Activated CD8-positive, alpha-beta memory T cell treated with anti-CD3 and anti-CD28 coated beads, Interleukin-2, amount 50 U/mL, for 1 hour (primary cell): Measurements from ENCODE around the gene MBOAT2.
"Not testable (repeated sequence)": the region's sequence is repeated elsewhere in the genome, so short reads cannot be mapped to it uniquely, and the experiment has no call there.

Source experiments
- DNase-seq: peaks from one replicate; pipeline ENCODE4 v3.0.0-alpha.2; 2020; ENCODE audit errors: extremely low read depth

MBOAT2 gene

DNA sequence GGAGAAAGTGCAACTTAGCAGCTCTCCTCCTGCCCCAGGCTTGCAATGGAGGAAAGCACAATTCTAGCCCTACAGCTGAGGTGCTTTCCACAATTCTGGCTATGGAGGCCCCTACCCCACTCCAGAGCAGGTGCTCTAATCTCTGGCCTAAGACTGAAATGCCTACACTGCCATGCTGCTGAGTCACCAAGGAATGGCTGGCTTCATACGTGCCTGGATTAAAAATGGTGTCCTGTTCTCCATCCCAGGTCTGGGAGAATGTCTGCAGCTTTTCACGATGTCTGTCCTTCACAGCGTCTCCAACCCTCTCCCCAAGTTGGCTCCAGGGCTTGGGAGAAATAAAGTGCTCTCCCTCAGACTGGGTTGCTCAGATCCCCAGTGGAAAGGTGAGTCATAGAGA is 48.5 kb downstream of the MBOAT2 start:
- DNase-seq = no peak

DNA sequence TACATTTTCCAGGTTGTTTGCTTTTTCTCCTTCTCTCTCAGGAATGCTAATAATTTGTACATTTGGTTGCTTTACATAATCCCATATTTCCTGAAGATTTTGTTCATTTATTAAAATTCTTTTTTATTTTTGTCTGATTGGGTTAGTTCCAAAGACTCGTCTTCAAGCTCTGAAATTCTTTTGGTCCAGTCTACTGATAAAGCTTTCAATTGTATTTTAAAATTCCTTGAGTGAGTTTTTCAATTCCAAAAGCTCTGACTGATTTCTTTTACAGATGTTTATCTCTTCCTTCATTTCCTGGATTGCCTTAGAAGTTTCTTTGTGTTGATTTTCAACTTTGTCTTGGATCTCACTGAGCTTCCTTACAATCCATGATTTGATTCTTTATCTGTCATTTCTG is 50.0 kb downstream of the MBOAT2 start:
- DNase-seq = no peak

DNA sequence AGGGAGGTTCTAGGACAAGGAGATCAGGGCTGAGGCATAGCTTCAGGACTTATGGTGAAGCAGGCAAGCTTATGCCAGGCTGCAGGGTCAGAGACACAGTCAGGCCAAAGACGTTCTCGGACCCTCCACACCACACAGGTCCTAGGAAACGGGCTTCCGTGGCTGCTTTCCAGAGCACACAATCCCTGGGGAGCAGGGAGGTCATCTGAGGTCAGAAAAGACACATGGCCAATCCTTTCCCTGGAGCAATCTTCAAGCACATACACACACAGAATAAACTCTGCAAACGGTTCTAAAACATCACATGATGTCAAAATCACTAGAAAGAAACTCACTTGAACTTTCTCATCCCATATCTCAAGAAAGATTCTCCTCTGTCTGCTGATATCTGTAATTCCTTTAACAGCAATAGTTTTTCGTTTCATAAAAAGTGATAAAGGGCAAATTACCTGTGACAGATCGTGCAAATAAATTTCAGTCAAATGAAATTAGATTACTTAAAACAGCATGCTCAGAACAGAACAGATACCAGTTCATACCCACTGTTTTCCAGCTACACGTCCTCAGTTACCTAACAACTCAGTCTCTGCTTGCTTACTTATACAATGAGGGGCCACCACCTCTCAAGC is 63.9 kb downstream of the MBOAT2 start:
- no peak for DNase-seq

DNA sequence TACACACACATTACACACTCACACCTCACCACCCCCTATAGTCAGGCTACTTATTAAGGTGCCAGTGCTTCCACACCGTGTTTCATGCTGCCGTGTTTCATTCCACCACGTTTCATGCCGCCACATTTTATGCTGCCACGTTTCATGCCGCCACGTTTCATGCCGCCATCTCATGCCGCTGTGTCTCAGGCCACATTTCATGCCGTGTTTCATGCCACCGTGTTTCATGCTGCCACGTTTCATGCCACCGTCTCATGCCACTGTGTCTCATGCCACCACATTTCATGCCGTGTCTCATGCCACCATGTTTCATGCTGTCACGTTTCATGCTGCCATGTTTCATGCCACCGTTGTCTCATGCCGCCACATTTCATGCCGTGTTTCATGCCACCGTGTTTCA is 65.1 kb downstream of the MBOAT2 start:
- DNase-seq = no peak

DNA sequence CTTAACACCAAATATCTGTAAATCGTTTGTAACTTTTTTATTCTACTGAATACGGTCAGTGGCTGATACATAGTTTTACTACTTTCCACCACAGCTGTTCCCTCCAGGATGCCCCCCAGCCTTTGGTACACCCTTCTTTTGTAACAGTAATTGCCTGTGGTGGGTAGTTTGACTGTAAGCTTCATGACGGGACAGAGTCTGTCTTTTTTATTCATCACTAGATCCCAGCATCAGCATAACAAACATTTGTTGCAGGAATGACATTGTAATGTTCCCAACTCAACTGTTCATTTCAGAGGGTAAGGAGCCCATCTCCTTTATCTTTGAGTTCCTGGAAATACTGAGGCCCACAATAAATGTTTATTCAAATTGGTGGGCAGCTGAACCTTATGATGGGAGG is 67.5 kb downstream of the MBOAT2 start:
- DNase-seq = no peak

DNA sequence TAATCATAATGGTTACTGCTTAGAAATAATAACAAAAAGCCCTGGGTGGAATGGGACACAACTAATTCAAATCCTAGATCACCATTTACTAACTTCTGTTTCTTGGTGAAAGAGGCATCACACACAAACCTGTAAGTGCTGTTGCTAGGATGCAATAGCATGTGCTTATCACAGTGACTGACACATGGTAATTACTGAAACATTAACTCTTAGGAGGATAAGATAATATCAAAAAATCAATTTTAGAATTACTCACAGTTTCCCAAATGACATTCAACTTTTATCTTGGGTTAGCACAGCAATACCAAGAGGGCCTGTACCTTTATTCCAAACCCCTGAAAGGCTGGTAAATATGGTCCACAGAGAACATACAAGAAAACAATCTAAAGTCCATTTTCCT is 69.1 kb downstream of the MBOAT2 start:
- no peak for DNase-seq

DNA sequence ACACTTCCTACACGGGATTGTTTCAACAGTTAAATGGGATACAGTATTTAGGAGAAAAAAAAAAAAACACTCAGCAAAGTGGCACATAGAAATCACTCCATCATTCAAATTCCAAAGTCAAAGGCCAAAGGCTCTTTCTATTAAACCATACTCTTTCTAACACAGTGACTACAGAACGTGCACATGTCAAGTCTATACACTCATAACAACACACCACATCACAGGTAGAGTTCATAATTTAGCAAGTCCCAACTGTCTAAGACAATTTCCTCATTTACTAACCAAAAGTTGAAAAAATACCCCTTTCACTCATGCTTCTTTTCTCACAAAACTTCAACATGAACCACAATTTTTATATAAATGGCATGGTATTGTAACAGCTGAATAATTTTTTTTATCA is 70.8 kb downstream of the MBOAT2 start:
- no peak for DNase-seq

DNA sequence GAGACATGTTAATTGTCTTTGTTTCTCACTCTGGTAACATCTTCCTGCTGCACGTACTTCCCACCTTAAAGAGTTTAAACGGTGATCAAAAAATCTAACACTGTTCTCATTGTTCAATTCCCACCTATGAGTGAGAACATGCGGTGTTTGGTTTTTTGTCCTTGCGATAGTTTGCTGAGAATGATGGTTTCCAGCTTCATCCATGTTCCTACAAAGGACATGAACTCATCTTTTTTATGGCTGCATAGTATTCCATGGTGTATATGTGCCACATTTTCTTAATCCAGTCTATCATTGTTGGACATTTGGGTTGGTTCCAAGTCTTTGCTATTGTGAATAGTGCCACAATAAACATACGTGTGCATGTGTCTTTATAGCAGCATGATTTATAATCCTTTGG is 73.3 kb downstream of the MBOAT2 start:
- DNase-seq = not testable (repeated sequence)

DNA sequence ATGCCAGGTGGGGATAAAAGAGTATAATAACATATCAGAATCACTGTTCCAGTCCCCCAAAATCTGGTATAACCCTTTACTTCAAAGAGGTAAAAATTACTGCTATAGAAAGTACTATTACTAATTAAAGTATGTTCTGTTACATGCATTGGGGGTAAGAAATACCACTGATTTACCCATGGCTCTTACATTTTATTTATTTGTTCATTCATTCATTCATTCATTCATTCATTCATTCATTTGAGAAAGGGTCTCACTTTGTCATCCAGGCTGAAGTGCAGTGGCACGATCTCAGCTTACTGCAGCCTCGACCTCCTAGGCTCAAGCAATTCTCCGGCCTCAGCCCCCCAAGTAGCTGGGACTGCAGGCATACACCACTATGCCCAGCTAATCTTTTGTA is 74.4 kb downstream of the MBOAT2 start:
- no peak for DNase-seq

DNA sequence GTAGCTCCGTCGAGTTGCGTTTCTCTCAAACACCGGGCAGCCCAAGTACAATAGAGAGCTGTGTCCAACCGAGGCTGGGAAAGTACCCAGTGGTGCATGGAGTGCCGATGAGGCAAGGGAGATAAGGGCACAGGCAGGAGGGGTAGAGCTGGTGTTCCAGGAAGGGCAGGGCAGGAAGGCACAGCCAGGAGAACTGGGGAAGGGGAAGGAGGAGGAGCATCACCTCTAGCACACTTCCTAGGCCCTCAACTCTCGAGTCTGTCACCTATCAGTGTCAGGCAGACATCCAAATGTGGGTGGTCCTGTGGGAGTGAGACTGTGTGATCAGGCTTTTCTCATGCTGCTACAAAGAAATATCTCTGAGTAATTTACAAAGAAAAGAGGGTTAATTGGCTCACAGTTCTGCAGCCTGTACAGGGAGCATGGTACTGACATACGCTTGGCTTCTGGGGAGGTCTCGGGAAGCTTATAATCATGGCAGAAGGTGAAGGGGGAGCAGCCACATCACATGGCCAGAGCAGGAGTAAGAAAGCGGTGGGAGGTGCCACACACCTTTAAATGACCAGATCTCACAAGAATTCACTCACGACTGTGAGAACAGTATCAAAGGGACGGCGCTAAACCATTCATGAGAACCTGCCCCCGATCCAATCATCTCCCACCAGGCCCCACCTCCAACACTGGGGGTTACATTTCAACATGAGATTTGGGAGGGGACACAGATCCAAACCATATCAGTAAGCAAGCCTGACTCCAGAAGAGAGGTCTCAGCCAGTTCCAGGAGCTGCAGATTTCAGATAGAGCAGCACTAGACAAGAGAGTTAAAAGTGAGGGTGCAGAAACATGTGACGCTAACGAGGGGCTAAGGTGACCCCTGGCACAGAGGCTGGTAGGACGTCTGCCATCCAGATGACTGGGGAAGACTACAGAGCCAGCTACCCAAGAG is 75.7 kb downstream of the MBOAT2 start:
- no peak for DNase-seq

DNA sequence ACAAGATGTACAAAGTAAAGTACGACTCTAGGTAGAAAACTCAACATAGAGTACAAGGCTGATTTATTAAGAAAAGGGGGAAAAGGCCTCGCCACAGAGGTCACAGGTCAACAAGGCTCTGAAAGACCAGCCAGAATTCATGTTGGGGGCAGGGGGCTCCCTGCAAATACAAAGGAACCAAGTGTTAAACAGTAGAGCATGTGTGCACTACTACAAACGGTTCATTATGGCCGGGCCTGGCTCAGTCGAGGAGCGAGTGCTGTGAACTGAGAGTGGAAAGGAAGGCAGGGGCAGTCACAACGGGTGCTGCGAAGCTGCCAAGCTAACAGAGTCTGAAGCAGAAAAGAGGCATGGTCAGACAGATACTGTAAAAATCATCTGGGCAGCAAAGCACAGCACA is 77.1 kb downstream of the MBOAT2 start:
- no peak for DNase-seq

DNA sequence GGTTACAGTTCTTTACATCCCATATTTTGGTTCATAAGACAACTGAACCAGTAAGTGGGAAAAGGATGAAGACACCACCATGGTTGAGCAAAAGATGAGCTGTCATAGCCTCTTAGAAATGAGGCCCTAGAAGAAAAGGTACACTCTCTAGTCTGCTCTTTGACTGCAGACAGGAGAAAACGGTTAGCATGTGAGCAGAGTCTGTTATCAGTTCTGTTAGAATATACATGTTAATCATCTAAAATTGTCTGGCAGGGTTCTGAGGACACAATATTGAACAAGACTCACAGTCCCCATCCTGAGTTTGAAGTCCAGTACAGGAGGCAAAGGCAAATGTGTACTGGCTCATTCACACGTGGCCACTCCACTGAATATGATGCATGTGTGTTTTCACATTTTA is 78.1 kb downstream of the MBOAT2 start:
- no peak for DNase-seq

DNA sequence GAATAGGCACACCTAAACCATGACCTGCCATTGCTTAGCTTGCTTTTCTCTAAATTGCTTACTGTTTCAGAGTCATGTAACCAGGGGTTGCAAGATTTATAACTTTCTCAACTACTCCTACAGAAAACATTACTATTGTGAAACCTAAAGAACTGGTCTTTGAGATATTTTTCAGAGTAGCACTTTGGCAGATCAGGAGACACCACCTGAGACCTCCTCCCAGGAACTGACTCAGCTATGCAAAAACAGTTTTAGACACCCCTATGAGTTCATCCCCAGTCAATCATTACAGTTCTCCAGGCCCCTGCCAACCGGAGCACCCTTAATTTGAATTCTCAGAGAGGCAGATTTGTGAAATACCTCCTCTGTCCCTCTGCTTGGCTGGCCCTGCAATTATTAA is 80.3 kb downstream of the MBOAT2 start:
- no peak for DNase-seq

DNA sequence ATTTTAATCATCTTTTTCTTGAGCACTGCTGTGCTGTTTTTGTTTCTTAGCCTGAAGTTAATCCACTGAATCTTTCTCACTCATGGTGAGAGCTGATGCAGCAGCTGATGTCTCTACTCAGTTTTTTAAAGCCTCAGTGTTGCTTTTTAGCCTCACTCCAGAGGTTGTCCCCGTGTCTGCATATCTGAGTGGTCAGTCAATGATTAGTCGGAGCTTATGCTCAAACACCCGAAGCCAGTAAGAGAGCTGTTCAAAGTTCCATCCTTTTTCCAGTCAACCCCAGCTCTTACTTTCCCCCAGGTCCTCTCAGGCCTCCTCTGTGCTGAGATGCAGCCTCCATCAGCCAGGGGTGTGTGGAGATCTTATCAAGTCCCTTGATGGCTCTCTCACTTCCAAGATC is 81.1 kb downstream of the MBOAT2 start:
- no peak for DNase-seq

DNA sequence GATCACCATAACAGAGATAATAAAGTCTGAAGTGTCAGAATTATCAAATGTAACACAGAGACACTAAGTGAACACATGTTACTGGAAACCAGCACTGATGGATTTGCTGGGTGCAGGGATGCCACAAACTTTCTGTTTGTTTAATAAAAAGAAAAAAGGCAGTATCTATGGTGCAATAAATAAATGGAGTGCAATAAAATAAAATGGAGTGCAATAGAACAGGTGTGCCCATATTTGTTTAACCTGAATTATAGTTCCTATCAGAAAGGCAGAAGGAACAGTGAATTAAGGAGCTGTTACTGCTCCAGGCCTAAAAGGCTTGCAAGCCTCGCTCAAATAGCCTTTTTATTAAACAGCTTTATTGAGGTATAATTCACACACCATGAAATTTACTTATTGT is 85.1 kb downstream of the MBOAT2 start:
- no peak for DNase-seq

DNA sequence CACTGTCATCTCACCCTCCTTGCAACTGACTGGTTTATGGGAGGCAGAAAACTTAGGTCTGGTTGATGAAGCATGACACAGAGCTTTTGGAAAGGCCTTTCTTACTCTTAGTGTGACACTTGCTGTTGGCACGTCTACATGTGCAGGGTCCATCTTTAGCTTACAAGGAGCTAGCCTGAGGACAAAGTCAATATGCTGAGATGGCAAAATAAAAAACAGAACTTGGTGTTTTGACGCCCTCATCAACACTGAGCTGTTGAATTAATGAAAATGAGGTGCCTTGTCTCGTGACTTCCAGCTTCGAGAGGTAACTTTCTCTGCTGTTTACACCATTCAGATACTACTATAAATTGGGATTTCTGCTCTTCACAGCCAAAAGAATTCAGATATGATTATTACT is 87.5 kb downstream of the MBOAT2 start:
- DNase-seq = no peak

DNA sequence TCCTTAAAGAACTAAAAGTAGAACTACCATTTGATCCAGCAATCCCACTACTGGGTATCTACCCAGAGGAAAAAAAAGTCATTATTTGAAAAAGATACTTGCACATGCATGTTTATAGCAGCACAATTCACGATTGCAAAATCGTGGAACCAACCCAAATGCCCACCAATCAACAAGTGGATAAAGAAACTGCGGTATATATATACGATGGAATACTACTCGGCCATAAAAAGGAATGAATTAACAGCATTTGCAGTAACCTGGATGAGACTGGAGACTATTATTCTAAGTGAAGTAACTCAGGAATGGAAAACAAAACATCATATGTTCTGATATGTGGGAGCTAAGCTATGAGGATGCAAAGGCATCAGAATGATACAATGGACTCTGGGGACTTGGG is 89.7 kb downstream of the MBOAT2 start:
- not testable (repeated sequence) for DNase-seq

DNA sequence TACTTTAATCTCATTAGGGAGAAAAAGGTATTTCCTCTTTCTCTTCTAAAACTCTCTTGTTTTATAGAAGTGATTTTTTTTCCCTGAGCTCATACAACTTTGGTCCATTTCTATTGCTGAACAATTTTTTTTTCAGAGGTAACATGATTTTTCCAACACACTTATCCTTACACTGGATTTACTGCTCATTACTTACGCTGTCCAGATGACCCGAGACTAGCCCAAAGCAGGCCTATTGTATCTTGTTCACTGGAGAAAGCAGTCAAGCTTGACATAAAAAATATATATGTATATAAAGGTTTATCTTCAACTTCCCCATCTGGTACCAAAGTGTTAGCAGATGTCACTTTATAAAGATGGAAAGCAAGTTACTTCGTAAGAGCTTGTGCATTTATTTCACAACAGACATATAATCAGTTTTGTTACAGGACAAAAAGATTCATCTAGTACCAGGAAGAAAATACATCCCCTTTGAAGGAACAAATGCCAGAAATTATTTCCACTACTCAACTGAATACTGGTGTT is 95.7 kb downstream of the MBOAT2 start:
- DNase-seq = no peak

DNA sequence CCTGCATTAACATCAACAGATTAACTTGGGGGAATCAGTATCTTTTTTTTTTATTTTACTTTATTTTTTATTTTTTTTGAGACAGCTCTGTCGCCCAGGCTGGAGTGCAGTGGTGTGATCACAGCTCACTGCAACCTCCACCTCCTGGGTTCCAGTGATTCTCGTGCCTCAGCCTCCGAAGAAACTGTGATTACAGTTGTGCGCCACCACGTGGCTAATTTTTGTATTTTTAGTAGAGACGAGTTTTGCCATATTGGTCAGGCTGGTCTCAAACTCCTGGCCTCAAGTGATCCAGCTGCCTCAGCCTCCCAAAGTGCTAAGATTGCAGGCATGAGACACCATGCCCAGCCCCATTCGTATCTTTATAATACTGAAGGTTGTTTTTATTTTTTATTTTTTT is 99.6 kb downstream of the MBOAT2 start:
- DNase-seq = not testable (repeated sequence)

DNA sequence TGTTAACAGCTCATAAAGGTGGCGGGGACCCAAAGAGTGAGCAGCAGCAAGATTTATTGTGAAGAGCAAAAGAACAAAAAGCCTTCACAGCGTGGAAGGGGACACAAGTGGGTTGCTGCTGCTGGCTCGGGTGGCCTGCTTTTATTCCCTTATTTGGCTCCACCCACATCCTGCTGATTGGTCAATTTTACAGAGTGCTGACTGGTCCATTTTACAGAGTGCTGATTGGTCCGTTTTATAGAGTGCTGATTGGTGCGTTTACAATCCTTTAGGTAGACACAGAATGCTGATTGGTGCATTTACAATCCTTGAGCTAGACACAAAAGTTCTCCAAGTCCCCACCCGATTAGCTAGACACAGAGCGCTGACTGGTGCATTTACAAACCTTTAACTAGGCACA is 100.7 kb downstream of the MBOAT2 start:
- not testable (repeated sequence) for DNase-seq

DNA sequence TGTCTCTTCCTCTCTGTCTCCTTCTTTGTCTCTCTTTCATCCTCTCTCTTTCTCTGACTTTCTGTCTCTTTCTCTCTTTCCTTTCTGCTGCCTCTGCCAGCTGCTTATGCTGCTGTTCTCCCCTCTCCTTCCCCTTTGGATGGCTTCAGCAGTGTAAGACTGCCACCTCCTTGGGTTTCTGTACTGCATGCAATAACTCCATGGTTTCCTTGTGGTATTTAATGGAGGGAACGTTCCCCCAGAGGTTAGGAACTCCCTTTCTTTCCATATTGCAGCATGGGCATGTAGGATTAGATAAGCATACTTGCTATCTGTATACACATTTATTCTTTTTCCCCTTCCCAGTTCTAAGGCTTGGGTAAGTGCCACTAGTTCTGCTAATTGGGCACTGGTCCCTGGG is 106.3 kb downstream of the MBOAT2 start:
- DNase-seq = not testable (repeated sequence)

DNA sequence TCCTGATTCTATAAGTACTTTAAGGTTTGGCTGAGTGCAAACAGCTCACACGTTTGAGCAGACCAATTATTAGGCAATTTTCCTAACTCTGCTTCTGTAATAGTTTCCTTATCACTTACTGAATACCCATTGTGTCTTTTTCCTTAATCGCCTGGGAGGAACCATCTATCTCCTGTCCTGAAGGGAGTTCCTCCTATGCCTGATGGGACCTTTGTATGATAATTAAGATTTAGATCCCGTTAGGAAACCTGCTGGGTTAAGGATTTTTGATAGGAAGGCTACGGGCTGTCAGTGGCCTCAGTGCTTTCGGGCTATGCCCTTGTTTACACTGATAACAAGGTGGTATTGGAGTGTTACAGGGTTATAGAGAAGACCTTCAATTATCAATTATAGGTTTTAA is 106.8 kb downstream of the MBOAT2 start:
- DNase-seq = not testable (repeated sequence)
